HG02763 (cell line): ENCODE measurements around the gene FBLN7.

Experiments
- ATAC-seq: cut with Tn5 transposase; IDR thresholded peaks from one replicate; pipeline ENCODE4 v1.9.1; 2021; ENCODE audit warnings: mild to moderate bottlenecking, moderate library complexity; ENCODE audit not compliant: unreplicated experiment

Gene FBLN7

DNA sequence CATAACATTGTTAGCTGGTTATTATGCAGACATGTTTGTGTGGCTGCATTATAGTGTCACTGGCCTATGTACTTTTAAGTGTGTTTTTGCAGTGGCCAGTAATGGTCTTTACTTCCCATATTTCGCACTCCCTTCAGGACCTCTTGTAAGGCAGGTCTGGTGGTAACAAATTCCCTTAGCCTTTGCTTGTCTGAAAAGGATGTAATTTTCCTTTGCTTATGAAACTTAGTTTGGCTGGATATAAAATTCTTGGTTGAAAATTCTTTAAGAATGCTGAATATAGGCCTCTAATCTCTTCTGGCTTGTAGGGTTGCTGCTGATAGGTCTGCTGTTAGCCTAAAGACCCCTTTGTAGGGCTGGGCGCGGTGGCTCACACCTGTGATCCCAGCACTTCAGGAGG, 82.0 kb downstream of the FBLN7 start:
- no peak for ATAC-seq

DNA sequence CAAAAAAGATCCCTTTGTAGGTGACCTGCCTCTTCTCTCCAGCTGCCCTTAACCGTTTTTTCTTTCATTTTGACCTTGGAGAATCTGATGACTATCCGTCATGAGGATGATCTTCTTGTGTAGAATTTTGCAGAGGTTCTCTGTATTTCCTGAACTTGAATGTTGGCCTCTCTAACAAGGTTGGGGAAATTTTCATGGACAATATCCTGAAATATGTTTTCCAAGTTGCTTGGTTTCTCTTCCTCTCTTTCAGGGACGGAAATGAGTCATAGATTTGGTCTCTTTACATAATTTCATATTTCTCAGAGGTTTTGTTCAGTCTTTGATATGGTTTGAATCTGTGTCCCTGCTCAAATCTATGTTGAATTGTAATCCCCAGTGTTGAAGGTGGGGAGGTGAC, 82.6 kb downstream of the FBLN7 start:
- no peak for ATAC-seq

DNA sequence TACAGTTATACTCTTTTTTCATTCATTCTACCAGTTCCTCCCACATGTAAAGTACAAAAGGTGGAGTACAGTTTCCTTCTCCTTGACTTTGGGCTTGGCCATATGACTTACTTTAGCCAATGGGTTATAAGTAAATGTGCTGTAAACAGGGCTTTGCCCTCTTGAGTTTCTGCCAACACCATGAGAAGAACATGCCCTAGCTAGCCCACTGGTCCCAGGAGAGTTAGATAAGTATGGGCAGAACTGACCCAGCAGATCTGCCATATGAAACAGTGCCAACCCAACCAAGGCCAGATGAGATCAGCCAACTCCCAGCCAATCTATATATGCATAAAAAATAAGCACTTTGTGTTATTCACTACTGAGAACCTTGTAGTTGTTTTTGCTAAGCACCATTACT, 91.2 kb downstream of the FBLN7 start:
- ATAC-seq = no peak

DNA sequence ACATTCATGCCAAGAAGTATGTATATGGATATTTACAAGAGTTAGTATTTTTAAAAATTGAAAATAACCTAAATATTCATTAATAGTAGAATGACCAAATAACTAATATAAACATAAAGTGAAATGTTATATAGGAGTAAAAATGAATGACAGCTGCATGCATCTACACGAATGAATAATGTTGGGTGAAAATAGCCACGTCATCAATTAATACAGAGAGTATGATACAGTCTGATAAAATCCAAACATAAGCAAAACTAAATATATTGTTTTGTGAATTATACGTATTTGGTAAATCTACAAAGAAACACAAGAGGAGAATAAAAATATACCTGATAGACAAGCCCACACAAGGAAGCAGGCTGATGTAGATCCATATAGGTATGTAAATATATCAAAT, 92.2 kb downstream of the FBLN7 start:
- ATAC-seq = no peak
